ENCODE measurements around the gene CXCR2.

The CXCR2 gene

DNA sequence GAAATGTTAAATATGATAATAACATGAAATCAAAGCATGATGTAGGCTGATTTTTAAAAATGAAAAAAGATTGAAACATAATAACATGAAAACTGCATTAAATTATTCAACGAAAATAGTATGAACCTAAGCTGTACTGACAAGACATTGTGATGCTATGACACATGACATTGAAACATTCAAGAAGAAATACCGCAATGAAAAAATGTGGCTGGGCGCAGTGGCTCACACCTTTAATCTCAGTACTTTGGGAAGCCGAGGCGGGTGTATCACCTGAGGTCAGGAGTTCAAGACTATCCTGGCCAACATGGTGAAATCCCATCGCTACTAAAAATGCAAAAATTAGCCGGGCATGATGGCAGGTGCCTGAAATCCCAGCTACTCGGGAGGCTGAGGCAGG is 26.3 kb downstream of the CXCR2 start:
- TF ChIP-seq, protein P1, sequence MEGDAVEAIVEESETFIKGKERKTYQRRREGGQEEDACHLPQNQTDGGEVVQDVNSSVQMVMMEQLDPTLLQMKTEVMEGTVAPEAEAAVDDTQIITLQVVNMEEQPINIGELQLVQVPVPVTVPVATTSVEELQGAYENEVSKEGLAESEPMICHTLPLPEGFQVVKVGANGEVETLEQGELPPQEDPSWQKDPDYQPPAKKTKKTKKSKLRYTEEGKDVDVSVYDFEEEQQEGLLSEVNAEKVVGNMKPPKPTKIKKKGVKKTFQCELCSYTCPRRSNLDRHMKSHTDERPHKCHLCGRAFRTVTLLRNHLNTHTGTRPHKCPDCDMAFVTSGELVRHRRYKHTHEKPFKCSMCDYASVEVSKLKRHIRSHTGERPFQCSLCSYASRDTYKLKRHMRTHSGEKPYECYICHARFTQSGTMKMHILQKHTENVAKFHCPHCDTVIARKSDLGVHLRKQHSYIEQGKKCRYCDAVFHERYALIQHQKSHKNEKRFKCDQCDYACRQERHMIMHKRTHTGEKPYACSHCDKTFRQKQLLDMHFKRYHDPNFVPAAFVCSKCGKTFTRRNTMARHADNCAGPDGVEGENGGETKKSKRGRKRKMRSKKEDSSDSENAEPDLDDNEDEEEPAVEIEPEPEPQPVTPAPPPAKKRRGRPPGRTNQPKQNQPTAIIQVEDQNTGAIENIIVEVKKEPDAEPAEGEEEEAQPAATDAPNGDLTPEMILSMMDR (IDR thresholded peaks at IDR 0.05; ENCODE audit: low read length, missing control alignments) = no peak
- DNase-seq (ENCODE audit: low read depth) = no peak

DNA sequence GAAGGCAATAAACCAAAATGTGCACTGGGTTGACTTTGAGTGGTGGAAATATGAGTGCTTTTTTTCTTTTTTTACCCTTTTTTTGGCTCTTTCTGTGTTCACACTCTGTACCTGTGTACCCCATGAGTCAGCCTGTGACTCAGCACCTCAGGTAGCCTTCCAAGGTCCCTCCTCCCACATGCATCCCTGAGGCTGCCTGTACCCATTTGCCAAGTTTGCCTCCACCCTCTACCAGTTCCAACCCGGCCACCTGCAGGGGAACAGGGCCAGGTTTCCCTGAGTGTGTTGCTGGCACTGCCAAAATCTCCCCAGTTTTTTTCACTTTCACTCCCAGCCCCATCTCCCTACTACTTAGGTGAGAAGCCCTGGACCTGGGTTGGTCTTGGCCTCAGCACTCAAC is 26.9 kb downstream of the CXCR2 start:
- DNase-seq (ENCODE audit: low read depth) = no peak
- TF ChIP-seq, protein P1 (IDR thresholded peaks at IDR 0.05; ENCODE audit: low read length, missing control alignments) = no peak
- H3K4me3 ChIP-seq (replicated peaks; ENCODE audit: low read depth, low read length) = no peak overlapping the region

More for the DNA sequence above, 26.3 kb downstream of the CXCR2 start:
- no peak overlapping the region for H3K4me3 ChIP-seq (replicated peaks; ENCODE audit: low read depth, low read length)

DNA sequence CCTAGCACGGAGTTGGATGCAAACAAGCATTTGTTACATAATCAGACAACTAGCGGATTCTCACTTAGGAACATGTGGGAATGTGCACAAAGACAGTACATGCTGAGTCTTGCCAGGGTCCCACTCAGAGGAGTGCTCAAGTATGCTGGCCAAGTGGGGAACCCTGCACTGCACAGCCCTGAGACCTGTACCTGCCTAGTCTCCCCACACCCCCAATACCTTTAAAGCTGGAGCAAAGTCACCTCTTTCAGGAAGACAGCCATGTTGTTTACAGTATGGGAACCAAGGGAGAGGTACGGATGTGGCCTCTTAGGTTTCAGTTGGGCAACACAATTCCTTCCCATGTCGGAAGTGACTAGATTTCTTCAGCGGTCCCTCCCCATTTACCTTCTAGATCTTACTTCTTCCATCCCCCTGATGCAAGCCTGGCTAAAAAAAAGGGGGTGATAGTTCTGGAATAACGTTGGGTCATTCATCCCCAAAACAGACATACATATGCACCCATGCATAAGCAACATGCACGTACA is 30.2 kb downstream of the CXCR2 start:
- DNase-seq (ENCODE audit: low read depth) = no peak
- no peak overlapping the region for H3K4me3 ChIP-seq (replicated peaks; ENCODE audit: low read depth, low read length)
- TF ChIP-seq, protein P1 (IDR thresholded peaks at IDR 0.05; ENCODE audit: low read length, missing control alignments) = no peak

DNA sequence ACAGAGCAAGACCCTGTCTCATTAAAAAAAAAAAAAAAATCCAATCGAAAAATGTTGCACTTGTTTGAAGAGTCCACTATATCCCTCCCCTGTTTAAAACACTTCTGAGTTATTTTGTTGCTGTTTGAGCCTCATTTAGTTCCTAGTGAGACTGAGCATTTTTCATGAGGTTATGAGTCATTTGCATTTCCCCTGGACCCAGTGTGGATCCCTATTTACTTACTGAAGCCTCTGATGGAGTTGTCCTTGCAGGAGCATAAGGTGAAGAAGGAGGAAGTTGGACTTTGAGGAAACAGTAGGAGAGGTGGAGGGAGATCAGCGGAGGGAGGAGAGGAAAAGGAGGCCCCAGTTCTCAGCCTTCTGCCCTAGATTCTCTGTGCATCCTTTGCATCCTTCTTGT is 35.8 kb downstream of the CXCR2 start:
- TF ChIP-seq, protein P1 (IDR thresholded peaks at IDR 0.05; ENCODE audit: low read length, missing control alignments) = no peak
- no peak for DNase-seq (ENCODE audit: low read depth)
- H3K4me3 ChIP-seq (replicated peaks; ENCODE audit: low read depth, low read length) = no peak overlapping the region

DNA sequence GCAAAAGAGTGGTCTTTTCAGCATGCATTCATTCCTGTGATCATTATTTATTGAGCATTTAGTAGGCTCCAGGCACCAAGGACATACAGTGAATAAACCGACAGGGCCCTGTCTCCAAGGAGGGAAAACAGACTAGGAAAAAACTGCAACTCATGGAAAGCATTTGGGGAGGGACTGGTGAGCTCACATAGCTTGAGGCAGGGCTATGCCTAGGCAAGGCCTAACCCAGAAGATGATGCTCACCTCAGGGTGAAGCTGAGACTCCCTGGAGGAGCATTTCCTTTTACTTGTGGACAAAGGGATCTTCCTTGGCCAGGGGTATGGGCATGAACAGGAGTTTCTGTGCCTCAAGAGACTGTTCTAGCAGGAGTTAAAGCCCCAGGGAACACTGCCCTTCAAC is 37.0 kb downstream of the CXCR2 start:
- no peak for DNase-seq (ENCODE audit: low read depth)
- TF ChIP-seq, protein P1 (IDR thresholded peaks at IDR 0.05; ENCODE audit: low read length, missing control alignments) = no peak
- H3K4me3 ChIP-seq (replicated peaks; ENCODE audit: low read depth, low read length) = no peak overlapping the region

DNA sequence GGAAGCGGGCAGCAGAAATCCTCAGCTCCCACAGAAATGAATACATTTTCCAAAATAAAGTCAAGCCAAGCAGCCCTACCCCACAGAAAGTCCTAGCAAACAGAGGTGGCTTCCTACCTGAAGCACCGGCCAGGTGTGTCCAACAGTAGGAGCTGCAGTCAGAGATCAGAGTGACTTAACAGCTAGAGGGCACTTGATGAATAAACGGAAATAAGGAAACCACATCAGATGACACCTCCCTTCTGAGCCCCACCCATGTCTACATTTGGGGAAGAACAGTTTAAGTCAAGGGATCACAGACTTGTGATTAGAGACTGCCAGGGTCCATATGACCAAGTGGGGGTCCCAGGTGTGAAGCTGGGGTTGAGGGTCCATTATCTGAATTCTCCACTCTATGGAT is 41.0 kb downstream of the CXCR2 start, which contains the start of gene CXCR1:
Gene CXCR1 (minus strand): TSS at position 172 of the 400 bp plus-strand sequence. CDS start 1,751 bp downstream, outside the sequence.
- TF ChIP-seq, protein P1 (IDR thresholded peaks at IDR 0.05; ENCODE audit: low read length, missing control alignments) = no peak
- no peak for DNase-seq (ENCODE audit: low read depth)
- no peak within 1 kb of the TSS for H3K4me3 ChIP-seq (replicated peaks; ENCODE audit: low read depth, low read length)

DNA sequence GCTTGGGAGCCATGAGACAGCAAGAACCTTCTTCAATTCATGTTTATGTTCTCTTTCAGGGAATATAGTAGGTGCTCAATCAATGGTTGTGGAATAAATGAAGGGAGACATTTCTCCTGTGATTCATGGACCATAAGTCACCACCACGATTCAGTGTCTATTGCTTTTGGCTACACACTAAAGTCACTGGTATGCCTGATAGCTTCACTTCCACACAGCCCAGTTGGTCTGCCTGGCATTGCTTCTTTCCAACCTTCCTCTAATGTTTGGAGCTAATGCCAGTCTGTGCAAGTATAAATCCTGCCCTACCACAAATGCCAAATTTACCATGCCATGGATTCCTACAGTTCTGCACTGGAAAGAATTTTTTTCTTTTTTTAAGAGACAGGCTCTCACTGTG is 42.2 kb downstream of the CXCR2 start:
- H3K4me3 ChIP-seq (replicated peaks; ENCODE audit: low read depth, low read length) = no peak overlapping the region
- no peak for DNase-seq (ENCODE audit: low read depth)
- TF ChIP-seq, protein P1 (IDR thresholded peaks at IDR 0.05; ENCODE audit: low read length, missing control alignments) = no peak
